ENCODE measurements around the gene CCR2. TPM values are rescaled to one million over a fixed set of nuclear protein-coding genes. Genes with fewer than 3 reads are reported as not detected.

CCR2 gene
- not detected in 5 replicates for total RNA-seq (2022; extraction: Qiagen RNA extraction; ENCODE audit: low read depth)

DNA sequence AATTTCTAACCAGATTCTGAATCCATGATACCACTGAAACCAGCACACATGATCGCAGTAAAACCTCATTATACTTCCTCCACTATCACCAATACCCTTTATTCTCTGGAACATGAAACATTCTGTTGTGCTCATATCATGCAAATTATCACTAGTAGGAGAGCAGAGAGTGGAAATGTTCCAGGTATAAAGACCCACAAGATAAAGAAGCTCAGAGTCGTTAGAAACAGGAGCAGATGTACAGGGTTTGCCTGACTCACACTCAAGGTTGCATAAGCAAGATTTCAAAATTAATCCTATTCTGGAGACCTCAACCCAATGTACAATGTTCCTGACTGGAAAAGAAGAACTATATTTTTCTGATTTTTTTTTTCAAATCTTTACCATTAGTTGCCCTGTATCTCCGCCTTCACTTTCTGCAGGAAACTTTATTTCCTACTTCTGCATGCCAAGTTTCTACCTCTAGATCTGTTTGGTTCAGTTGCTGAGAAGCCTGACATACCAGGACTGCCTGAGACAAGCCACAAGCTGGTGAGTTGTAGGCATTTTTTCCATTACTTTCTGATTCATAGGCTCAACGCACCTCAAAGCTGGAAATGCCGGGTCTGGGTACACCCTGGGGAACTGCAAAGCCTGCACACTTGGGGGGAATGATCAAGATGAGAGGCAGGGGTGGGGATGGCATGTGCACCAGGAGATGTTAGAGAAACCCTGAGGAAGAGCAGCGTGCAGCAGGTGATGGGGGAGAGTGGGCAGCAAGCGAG, at the start of gene CCR2:
CCR2 (plus strand) TSS at position 465 of the 764 bp plus-strand sequence. CDS start 3,417 bp downstream, outside the sequence.

DNA sequence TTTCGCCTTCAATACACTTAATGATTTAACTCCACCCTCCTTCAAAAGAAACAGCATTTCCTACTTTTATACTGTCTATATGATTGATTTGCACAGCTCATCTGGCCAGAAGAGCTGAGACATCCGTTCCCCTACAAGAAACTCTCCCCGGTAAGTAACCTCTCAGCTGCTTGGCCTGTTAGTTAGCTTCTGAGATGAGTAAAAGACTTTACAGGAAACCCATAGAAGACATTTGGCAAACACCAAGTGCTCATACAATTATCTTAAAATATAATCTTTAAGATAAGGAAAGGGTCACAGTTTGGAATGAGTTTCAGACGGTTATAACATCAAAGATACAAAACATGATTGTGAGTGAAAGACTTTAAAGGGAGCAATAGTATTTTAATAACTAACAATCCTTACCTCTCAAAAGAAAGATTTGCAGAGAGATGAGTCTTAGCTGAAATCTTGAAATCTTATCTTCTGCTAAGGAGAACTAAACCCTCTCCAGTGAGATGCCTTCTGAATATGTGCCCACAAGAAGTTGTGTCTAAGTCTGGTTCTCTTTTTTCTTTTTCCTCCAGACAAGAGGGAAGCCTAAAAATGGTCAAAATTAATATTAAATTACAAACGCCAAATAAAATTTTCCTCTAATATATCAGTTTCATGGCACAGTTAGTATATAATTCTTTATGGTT, 17.1 kb downstream of the CCR2 start, which contains the start of gene CCR5:
CCR5 (plus strand) TSS at position 108 of the 680 bp plus-strand sequence. CDS start 1,957 bp downstream, outside the sequence.

GRCh38 chr3:46406788-46407611, 53.1 kb downstream of the CCR2 start, which contains the start of the genes CCR5AS and CCRL2:
Gene CCR5AS (minus strand): TSS chr3:46407066.
Gene CCRL2 (plus strand): TSS chr3:46407259. CDS start chr3:46408080, 821 bp downstream.

Other genes starting within 250 kb of the CCR2 start
- not detected in 5 replicates for gene CCR1, start 145.8 kb upstream of the CCR2 start, total RNA-seq (2022; extraction: Qiagen RNA extraction; ENCODE audit: low read depth)
- not detected in 5 replicates for gene CCR3, start 111.7 kb upstream of the CCR2 start, total RNA-seq (2022; extraction: Qiagen RNA extraction; ENCODE audit: low read depth)
- gene CCR5, start 16.8 kb downstream of the CCR2 start, total RNA-seq (2022; extraction: Qiagen RNA extraction; ENCODE audit: low read depth), result not detected in 5 replicates
- gene CCRL2, start 53.1 kb downstream of the CCR2 start, total RNA-seq (2022; extraction: Qiagen RNA extraction; ENCODE audit: low read depth), result 0.09 to 0.15 TPM in 2 of 5 replicates, not detected in the others
- not detected in 5 replicates for gene LTF, start 110.8 kb downstream of the CCR2 start, total RNA-seq (2022; extraction: Qiagen RNA extraction; ENCODE audit: low read depth)
- gene RTP3, start 143.9 kb downstream of the CCR2 start, total RNA-seq (2022; extraction: Qiagen RNA extraction; ENCODE audit: low read depth), result not detected in 5 replicates
- not detected in 5 replicates for gene LRRC2, start 212.2 kb downstream of the CCR2 start, total RNA-seq (2022; extraction: Qiagen RNA extraction; ENCODE audit: low read depth)